Astrocyte (in vitro differentiated cells and primary cell): ENCODE results near the gene USP40.

ENCODE experiments used
- CTCF ChIP-seq: IDR thresholded peaks from 2 replicates; pipeline ENCODE4 v1.5.1; 2011; ENCODE audit warnings: low read depth, mild to moderate bottlenecking, inconsistent platforms, low read length, moderate library complexity; ENCODE audit not compliant: insufficient read depth
- EZH2 ChIP-seq: IDR thresholded peaks from 2 replicates; pipeline ENCODE4 v1.6.1; 2012; ENCODE audit warnings: mild to moderate bottlenecking, low read length, inconsistent platforms; ENCODE audit not compliant: insufficient read depth

GRCh38 chr2:233571462-233571861 lies 4.9 kb upstream of the USP40 start:
- TF ChIP-seq CTCF = no peak
- TF ChIP-seq EZH2 = no peak
